ENCODE results near the gene NUPR2.

GRCh38 chr7:56086761-56087160, 29.5 kb downstream of the NUPR2 start:
- TF ChIP-seq POLR2A (IDR thresholded peaks at IDR 0.05), result no peak
- no peak for TF ChIP-seq CTCF (IDR thresholded peaks at IDR 0.05)
